Stromal cell of bone marrow (primary cell): ENCODE measurements around the gene FARS2.

ENCODE experiments used
- DNase-seq: peaks from one replicate; pipeline ENCODE4 v3.0.0-alpha.2; 2012; ENCODE audit warnings: low read depth

FARS2 gene

GRCh38 chr6:5427586-5427985 lies 166.3 kb downstream of the FARS2 start:
- no peak for DNase-seq

GRCh38 chr6:5433324-5433723 lies 172.0 kb downstream of the FARS2 start:
- DNase-seq: no peak

DNA sequence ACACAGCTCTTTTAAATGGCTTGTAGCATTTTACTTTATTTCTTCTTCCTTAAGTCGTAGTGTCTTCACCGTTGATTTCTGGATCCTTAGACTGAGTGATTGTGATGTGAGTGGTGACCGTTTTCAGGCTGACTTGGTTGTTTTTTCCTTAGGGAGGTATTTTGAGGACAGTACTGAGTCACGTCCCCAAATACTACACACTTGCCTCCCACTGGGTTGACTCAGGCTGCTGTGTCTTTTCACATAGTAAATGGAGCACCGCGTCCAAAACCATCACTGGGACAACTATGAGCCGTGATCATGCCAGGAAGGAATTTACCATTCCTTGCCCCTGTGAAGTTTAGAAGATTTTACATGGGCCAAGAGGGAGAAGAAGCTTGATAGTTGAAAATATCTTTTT lies 174.1 kb downstream of the FARS2 start:
- peak; percentile 55 for DNase-seq

DNA sequence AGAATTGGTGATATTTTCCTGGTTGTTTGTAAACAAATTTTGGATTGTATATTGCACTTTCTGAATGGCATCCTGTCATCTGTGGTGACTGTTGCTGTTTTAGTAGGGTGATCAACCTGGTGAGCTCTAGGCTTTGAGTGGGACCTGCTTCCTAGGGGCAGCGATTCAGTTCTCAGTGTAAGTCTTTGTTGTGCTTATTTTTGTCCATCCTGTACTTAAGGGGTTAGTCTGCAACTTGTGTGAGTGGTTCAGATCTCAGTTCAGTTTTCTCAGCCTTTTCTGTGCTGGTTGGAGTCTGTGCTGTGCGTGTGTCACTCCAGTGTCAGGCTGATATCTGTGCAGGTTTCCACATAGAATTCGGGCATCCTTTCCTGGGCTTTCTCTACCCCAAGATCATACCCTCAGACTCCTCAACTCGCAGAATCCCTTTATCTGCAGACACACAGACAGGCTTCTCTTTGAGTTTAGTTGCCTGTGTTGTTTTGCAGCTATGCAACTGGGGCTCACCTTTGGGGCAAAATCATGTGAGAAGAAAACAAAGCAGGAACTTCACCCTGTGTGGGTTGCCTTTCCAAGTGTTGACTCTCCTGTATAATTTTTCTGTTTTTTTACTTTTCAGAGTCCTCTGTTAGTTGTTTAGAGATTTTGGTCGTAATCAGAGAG lies 177.7 kb downstream of the FARS2 start:
- no peak for DNase-seq

DNA sequence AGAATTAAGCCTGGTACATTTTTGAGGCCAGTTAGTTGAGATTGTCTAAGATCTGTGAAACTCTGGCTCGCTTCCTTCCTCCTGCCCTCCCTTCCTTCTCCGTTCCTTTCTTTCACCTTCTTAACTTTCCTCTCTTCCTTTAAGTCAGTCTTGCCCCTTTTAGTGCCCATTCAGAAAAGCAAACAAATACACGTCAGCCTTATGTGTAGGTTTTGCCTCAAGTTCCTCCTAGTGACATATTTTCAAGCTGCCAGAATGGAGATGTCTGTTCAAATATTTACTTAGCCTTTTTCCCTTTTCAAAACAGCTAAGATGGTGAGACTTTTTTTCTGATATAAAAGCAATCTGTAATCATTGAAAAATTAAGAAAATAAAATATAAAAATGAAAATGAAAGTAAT lies 178.4 kb downstream of the FARS2 start:
- DNase-seq: no peak

DNA sequence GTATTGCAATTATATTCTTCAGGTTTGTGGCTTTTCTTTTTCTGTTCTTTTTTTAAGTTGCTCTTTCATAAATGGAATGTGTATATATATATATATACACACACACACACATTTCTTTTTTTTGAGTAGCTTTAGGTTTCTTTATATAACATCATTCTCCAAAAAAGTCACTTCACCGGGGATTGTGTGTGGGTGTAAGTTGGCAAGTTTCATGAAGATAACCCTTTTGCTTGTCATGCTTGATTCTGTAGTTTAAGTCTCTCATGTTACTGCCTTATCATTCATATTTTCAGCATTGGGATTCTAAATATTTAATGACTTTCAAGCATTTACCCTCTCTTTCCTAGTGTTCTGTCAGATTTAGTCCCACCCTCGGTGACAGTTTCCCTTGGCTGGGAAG lies 181.0 kb downstream of the FARS2 start:
- no peak for DNase-seq

DNA sequence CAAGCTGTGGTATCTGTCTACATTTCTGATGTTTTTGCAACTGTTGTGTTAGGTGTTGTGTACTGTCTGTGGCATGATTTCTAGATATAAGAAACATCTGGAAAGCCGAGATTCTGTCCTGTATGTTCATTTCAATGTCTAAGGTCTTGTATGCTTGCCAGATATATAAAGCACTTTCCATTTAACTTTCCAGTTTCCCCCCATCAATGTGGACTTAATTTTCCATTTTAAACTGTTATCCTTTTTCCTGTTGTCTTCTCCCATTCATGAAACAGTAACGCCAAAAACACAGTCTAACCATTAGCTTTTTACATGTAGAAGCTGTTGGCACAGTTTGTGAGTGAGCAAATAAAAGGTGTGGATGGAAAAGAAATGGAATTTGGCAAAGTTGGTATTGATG lies 181.6 kb downstream of the FARS2 start:
- no peak for DNase-seq

- no peak for DNase-seq
These were observed 182.2 kb downstream of the FARS2 start for GRCh38 chr6:5443491-5443890.

GRCh38 chr6:5446362-5447075 lies 185.2 kb downstream of the FARS2 start:
- DNase-seq: no peak

GRCh38 chr6:5447921-5448320 lies 186.6 kb downstream of the FARS2 start:
- DNase-seq: no peak

- DNase-seq: no peak
These were observed 188.8 kb downstream of the FARS2 start for GRCh38 chr6:5450073-5450472.

DNA sequence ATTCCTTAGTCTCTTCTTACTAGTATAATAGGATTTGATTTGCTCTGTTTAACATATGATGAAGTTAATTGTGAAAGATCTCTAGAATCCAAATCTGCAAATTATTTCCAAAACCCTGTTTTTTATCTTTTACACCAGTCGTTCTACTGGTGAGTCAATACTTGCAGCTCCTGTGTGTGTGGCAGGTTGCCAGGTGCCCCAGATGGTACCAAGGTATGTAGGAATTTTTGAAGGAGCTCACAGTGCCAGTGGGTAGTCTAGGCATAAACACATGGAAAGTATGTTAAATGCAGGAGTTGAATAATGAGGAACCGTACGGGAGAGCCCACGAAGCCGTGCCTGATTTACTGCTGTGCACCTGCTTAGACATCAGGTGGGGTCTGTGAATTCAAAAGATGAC lies 192.2 kb downstream of the FARS2 start:
- no peak for DNase-seq

- no peak for DNase-seq
These were observed 193.8 kb downstream of the FARS2 start for GRCh38 chr6:5455142-5455541.

DNA sequence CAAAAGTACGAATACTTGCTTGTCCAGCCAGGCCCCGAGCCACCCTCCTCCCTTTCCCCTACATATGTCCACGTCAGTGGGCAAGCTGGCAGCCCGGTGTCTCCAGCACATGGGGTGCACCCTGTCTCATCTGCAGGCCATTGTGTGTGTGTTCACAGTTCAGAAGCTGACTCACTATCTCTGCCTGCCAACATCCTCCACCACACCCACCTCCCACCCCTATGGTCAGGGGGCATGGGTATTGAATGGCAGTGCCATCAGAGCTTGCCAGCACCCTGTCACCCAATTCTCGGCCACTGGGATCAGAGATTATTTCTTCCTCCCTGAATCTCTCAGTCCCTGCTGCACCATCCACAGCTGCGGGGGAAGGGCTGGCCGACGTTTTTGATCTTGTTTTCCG lies 195.7 kb downstream of the FARS2 start:
- no peak for DNase-seq

- DNase-seq: no peak
These were observed 196.8 kb downstream of the FARS2 start for GRCh38 chr6:5457983-5458683.

- DNase-seq: no peak
These were observed 198.0 kb downstream of the FARS2 start for GRCh38 chr6:5459346-5459745.

GRCh38 chr6:5461365-5461764 lies 200.1 kb downstream of the FARS2 start:
- DNase-seq: no peak

DNA sequence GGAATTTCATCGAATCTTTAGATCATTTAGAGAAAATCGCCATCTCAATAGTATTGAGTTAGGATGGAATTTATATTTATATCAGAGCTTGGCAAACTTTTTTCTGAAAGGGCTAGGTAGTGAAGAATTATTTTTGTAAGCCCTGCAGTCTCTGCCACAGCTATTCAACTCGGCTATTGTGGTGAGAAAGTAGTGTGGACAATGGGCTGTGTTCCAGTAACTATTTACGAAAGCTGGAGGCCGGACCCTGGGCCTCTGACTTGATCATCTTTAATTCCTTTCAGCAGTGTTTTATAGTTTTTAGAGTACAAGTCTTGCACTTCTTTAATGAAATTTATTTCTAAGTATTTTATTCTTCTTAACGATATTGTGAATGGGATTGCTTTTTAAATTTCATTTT lies 201.5 kb downstream of the FARS2 start:
- no peak for DNase-seq

DNA sequence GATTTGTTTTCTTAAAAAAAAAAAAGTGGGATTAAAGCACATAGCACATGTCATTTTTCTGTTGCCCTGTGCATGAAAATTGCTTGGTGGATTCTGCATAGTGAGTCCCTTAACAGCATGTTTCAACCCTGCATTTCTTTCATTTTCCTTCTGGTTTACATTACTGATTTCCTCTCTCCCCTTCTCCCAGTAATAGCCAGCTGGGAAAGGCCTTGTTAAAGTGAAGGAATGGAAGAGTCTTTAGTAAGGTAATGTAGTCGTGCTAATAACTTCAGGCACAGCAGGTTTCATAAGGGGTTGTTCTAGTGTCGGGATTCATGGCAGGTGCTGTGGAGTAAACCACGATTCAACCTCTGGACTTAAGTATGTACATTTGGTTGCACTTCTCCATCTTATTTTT lies 202.4 kb downstream of the FARS2 start:
- no peak for DNase-seq

- no peak for DNase-seq
These were observed 203.0 kb downstream of the FARS2 start for GRCh38 chr6:5464099-5464885.

DNA sequence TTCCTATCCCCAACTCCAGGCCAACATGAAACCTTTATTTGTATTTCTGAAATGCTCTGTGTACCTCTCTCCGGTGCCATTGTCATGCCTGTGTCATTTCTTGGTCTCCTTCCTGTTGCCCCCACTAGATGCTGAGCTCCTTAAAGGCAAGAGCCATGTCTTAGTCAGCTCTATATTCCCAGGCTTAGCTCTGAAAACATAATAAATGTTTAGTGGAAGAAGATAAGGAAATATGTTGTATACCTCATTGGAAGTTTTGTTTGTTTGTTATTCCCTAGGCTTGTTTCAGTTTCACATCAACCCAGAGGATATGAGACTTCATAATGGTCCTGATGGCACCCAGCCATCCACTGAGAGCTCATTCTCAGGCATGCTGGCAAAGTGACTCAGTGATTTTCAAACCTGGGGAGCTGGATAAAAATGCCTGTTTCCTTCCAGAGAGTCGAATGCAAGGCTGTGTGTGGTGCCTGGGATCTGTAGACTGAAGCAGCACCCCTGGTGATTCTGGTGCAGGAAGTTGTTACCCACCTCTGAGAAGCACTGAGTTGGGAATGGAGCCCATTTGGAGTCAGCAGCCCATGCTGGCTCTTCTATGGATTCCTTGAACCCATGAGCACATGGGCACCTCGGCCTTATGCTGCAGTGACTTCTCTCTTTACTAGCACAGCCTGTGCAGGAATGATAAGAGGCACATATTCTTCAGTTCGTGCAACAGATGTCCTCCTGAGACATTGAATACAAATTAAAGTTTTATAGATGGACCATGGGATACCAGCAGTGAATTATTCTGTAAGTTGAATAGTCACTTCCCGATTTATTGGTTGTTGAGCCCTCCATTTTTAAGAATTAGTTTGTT lies 205.2 kb downstream of the FARS2 start:
- peak; percentile 59 for DNase-seq

GRCh38 chr6:5468586-5468985 lies 207.3 kb downstream of the FARS2 start:
- DNase-seq: no peak
